Fibroblast of lung (primary cell): ENCODE results near the gene PRKCA.

Experiments used
- CTCF ChIP-seq, 2 donors: IDR thresholded peaks in 1 of 2; conservative IDR thresholded peaks in 1 of 2; 1 replicate in 1 of 2; 2 replicates in 1 of 2; pipeline ENCODE4 v1.5.1; 2011 to 2012; ENCODE audit warnings: low read length in 2 of 2, control low read depth in 1 of 2, inconsistent platforms in 1 of 2, low read depth in 1 of 2, mild to moderate bottlenecking in 1 of 2
- EZH2 ChIP-seq: IDR thresholded peaks from 2 replicates; pipeline ENCODE4 v1.5.1; 2012; ENCODE audit warnings: low read length, control low read depth, mild to moderate bottlenecking; ENCODE audit errors: missing control alignments

- TF ChIP-seq EZH2, result no peak
- no peak for TF ChIP-seq CTCF (conservative IDR thresholded peaks at IDR 0.05 in 1 of 2, IDR thresholded peaks at IDR 0.05 in 1 of 2; ENCODE audit: low read depth in 1 of 2, low read length in 2 of 2)
These were observed 69.1 kb downstream of the PRKCA start for GRCh38 chr17:66371561-66371960.
